Eye (tissue), 1 donor: ENCODE results near the gene WLS.
"Not testable (repeated sequence)": the region's sequence is repeated elsewhere in the genome, so short reads cannot be mapped to it uniquely, and the experiment has no call there.

Experiments used
- DNase-seq: peaks from one replicate; pipeline ENCODE4 v3.0.0-alpha.2; 2015

WLS gene

DNA sequence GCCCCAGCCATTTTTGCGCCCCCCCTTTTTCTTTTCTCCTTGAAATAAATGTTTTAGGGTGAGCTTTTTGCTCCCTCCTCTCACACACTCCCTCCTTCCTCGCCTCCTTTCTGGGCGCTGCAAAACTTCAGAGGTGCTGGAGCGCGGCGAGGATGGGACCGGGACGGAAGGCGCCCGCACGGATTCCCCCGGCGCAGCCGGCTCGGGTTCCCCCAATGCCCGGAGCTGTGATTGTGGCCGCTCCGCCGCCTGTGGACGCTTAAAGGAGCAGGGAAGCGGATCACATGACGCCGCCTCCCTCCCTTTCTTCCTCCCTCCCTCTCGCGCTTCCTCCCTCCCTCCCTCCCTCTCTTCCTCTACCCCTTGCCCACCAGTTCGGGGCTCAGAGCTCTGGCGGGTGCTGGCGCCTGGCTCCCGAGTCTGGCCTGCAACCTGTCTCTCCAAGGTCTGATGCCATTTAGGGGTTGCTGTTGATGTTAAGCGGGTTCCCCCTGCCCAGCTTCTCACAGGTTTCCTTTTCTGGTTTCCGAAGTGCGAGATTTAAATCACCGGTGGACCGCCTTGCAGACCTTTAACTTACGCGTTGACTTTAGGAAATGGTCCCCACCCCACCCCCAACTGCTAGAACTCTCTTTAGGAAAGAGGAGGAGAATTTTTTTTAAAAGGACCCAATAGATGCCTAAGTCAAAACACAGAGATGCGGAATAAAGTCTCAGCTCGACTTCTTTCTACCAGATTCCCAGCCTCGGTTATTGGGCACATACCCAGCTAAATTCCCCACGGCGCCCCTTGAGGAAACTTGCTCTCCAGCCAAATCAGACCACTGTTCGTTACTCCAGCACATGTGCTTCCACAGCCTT is at the start of gene WLS:
TSS of gene WLS (minus strand) at position 235 of the 860 bp plus-strand sequence. CDS start at position 11, 224 bp downstream.
- DNase-seq: peak; percentile 87

DNA sequence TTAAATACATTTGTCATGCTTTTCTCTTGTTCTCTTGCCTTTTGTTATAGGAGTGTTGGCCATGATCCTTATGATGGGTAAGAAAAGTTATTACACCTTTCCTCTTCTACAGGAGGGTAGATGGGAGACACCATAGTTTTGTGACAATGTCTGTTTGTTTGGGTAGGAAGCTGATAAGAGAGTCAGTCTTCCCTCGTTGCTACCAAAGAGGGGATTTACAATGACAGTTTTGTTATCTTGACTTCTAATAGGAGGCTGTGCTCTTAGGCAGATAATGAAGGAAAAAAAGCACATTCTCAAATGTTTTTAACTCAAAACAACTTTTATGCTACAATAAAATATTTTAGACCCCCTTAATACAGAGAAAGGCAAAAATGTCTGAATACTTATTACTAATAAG is 48.0 kb upstream of the WLS start:
- DNase-seq: no peak

DNA sequence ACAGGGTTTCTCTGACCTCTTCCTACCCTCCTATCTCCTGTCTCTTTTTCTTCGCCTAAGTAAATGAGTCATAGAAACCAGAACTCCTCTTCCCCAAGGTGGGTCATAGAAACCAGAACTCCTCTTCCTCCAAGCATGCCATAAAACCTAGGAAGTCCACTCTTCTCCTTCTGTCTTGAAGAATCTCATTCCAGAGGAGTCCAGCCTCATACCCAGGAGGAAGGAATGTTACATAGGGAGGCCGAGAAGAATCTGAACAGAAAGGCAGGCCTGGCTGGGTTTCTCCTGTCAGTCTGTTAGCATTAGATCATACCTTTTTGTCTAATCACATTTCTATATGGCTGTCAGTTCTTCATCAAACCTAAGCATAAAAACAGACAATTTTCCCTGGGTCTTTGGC is 47.5 kb upstream of the WLS start:
- no peak for DNase-seq

DNA sequence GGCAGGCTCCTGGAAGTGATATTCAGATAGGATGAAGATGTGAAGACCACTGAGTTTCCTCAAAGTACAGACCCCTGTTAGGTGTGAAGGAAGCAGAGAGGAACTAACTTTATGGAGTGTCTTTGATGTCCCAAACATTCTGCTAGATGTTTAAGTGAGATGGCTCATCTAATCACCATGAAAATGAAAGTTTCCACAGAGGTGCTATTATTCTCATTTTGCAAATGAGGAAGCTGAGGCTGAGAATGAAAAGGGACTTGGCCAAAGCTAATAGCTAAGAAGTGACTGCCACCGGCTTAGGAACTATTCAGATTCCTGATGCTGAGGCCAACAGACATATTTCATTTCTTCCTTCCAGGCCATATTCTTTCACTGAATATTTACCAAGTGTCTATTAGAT is 45.9 kb upstream of the WLS start:
- DNase-seq: no peak

DNA sequence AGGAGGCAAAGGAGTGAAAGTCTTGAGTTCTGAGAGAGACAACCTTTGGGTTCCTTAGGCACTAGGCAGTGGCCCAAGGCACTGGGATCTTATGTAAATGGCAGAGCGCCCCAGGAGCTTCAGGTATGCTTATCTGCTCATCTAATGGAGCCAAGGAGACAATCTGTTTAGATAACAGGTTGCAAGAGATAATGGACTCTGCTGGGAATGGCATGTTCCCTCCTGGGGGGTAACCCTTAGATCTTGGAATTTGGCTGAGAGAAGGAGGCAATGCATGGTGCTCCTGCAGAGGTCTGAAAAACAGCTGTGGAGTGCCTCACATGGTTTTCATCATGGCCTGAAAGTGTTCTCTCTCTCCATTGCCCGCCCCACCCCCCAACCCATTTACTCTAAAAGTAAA is 44.1 kb upstream of the WLS start:
- no peak for DNase-seq

DNA sequence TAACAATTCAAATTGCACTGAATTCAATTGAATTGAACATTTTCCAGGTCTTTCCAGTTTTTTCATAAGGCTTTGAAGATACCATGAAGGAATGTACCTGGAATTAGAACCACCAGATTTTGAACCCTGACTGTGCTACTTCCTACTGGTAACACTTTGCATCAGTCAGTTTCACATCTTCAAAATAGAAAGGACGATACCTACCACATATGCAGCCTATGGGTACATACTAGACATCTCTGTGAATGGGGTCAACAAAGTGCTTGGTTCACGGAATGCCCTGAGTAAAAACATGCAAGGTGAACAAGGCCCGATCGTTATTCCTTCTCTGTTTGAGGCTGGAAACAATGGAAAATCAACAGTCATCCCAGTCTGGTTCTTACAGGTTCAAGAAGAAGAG is 41.2 kb upstream of the WLS start:
- DNase-seq: no peak

DNA sequence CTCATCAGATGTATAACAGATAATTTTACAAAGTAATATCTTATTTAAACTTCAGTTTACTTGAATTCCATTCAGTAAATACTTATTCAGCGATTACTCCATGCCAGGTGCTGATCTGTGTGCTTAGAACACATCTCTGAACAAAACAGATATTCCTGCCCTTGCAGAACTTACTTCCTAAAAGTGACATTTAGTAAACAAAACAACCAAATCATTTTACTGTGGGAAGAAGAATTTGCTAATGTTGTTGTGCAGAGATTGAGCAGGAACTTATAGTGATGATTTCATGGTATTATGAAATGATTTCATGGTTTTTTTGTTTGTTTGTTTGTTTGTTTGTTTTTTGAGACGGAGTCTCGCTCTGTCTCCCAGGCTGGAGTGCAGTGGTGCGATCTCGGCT is 39.3 kb upstream of the WLS start:
- DNase-seq: no peak

DNA sequence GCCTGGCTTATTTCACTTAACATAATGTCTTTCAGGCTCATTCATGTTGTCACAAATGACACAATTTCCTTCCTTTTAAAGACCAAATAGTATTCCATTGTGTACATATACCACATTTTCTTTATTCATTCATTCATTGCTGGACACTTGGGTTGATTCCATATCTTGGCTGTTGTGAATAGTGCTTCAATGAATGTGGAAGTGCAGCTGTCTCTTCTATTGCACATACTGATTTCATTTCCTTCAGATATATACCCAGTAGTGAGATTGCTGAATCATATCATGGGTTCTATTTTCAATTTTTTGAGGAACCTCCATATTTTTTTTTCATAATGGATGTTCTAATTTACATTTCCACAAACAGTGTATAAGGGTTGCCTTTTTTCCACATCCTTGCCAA is 38.6 kb upstream of the WLS start:
- no peak for DNase-seq

DNA sequence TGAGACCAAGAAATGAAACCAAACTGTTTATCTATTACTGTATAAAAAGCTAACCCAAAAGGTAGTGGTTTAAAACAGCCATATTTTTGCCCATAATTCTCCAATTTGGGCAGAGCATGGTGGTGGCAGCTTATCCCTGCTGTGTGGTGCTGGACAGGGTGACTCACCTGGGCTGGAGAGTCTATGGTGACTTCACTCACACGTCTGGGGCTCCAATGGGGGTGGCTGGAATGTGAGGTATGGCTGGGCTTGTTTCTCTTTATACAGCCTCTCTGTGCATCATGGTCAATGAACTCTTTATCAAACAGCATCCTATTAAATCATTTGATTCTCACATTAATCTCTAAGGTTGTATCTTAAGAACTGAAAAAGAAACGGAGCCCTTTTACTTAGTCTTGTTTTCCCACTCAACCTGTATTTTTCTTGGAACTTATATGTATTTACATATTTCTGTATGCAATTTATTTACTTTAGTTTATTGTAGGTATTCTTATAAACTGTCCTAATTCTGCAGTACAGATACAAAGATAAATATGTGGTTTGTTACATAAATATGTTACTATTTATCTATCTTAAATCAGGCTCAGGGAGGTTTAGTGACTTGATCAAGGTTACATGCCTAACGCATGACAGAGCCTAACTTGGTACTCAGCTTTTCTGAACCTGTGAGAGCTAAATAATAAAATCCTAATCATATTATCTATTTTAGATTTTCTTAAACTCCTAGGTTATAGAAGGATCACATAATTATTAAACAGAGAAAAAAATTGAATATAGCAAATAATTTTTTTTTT is 37.5 kb upstream of the WLS start:
- no peak for DNase-seq

DNA sequence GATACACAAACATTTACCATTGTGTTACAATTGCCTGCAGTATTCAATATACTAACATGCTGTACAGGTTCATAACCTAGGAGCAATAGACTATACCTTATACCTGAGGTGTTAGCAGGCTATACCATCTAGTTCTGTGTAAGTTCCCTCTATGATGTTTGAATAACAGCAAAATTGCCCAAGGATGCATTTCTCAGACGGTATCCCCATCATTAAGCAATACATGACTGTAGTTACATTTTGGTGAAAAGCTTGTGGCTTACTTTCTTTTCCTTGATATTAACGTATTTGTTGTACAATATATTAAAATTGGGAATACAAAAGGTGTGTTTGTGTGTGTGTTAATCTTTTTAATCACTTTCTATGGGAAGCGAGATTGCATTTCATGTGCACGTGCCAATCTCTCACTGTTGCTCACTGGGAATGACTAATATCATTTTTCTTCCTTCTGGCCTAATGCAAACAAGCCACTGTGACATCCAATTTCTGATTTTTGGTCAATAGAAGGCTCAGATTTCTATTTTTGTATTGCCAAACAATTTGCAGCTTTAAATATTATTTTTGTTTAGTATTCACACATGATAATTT is 36.7 kb upstream of the WLS start:
- no peak for DNase-seq

DNA sequence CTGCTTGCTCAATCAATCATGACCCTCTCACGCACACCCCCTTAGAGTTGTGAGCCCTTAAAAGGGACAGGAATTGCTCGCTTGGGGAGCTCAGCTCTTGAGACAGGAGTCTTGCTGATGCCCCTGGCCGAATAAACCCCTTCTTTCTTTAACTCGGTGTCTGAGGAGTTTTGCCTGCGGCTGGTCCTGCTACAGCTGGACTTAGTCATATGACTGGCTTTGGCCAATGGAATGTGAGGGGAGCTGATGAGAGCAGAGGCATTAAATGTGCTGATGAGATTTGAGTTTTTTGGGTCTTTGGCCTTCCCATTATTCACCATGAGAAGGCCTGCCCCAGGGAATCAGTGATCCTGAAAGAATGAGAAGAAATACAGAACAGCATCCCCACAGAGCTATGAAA is 24.5 kb upstream of the WLS start:
- not testable (repeated sequence) for DNase-seq

DNA sequence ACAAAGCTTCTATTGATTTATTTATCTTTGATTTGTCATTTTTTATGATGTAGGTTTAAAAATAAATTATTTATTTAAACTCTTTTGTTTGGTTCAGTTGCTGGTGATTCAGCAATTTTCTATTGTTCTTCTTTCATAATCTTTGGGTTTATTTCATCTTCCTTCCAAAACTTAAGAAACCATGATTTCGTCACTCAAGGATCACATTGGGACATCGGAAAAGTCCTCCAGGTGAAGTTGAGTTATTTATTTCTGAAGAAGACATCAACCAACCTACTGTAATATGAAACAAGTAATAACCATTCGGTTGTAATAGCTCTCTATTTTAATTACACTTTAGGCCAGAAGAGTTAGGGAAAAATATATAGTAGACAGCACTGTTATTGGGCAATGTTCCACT is 23.0 kb upstream of the WLS start:
- no peak for DNase-seq

DNA sequence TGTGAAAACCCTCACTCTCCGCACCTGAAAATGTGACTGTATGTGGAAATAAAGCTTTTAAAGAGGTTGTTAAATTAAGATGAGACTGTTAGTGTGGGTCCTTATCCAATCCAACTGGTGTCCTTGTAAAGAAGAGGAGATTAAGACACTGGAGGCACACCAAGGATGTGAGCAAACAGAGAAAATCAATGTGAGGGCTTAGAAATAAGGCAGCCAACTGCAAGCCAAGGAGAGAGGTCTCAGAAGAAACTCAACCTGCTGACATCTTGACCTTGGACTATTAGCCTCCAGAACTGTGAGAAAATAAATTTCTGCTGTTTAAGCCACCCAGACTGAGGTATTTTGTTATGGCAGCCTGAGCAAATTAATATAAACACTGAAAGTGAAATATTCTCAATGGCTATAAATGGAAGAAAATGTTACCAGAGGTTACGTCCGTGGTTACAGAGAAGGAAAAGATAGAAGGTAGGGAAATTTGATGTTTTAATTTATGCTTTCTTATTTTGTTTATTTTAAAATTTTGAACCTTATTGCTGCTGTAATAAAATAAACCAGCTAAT is 22.4 kb upstream of the WLS start:
- no peak for DNase-seq

DNA sequence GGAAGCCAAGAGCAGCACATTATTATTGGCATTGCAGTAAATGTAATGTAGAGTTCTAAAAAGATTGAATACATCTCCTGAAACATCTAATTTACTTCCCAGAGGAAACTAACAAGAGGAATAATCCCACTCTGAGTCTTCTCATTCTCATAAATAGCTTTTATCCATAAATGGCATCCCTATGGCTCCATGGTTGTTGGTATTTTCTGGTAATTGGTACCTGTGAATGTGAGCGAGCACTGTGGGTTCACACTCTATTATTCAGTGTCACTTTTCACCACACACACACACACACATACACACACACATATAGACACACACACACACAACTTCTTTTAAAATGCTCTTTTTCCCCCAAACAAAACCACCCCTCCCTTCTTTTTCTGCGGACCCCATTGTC is 4.7 kb upstream of the WLS start:
- DNase-seq: no peak

DNA sequence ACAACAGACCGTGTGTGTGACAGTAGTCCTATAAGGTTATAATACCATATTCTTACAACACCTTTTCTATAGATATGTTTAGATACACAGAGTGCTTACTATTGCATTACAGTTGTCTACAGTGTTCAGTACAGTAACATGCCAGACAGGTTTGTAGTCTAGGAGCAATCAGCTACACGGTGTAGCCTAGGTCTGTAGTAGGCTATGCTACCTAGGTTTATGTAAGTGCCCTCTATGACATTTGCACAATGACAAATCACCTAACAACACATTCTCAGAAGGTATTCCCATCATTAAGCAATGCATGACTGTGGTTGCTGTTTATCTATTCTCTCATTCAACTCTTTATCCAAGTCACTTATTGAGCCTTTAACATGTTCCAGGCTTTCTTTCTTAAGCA is 1.8 kb upstream of the WLS start:
- DNase-seq: no peak

DNA sequence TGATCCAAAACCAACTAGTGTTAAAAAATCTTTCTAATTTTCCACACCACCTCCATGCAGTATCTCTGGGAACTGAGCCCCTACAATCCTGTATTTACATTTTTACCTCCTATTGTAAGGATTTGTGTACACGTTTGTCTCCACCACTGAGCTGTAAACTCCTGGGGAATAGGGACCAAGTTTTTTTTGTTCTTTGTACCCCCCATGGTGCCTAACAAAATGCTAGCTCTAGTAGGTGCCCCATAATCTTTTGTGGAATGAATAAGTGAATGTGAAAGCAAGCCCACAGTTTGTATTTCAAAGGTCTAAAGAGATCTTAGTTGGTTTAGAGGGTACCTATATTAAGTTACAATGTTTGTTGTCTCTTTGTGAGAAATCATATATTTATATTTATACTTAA is 879 bp upstream of the WLS start:
- no peak for DNase-seq

DNA sequence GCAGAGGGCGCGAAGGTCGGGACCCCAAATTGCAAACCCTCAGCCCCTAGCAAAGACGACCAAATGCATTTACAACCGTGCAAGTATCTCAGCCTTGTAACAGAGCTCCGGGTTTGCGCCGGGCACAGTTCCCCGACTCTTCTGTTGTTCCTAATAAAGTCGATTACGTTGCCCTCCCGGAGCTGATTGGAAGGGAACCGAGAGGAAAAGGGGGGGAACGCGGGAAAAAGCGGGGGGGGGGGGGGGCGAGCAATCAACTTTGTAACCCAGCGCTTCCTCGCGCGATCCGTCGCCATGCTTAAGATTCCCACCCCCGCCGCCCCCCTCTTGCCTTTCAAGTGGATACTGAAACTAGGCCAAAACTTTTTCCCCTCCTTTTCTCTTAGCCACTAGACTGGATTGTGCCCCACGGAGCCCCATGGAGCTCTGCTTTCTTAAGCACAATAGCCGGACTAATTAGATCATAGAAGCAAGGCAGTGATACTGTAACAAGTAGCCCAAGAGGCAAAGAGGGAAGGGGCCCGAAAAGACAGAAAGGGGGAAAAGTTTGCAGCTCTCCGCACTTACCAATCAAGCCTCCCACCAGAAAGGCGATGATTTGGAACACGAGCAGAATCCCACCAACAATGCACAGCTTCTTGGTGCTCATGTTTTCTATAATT is 565 bp downstream of the WLS start:
- DNase-seq: peak; percentile 91

DNA sequence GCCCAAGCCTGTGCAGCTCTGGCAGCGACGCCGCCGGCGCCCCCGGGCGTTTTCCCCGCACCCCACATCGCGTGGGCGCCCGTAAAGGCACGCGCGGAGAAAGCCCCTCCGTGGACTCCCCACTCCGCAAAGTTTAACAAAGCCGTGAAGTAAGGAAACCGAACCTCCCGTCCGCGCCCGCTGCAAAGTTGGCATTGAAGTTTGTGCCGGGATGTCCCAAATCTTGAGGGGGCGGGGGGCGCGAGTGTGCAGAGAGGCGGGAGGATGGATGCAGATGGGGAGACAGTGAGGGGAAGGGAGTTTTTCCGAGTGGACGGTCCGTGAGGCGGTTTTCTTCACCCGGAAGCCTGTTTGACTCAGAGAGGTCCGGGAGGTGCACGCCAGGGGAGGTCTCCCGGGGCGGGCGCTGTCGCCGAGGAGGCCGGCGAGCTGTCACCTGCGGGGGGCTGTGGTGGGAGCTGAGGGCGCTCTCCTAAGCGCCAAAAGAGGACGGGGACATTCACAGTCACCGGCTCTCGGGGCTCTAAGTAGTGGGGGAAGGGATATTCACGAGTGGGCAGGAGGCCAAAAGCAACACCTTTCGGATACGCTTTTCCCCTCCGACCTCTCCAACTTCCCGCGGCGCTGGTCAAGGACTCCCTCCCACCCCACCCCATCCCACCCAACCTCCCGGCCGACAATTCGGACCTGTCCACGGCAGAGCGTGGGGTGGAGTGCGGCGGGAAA is 1.3 kb downstream of the WLS start:
- peak; percentile 54 for DNase-seq

DNA sequence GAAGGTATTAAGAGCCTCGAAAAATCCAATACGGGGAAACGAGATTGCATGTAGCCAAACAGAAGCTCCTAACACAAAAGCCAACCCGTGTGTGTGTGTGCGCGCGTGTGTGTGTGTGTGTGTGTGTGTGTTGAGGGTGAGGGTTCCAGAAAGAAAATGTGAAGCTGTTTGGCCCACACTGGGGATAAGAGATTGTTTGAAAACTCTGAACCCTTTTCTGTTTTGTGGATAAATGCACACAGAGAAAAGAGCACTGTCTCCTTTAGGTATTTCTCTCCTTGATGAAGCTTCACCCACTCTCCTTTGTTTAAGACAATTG is 1.9 kb downstream of the WLS start:
- DNase-seq: peak; percentile 67

DNA sequence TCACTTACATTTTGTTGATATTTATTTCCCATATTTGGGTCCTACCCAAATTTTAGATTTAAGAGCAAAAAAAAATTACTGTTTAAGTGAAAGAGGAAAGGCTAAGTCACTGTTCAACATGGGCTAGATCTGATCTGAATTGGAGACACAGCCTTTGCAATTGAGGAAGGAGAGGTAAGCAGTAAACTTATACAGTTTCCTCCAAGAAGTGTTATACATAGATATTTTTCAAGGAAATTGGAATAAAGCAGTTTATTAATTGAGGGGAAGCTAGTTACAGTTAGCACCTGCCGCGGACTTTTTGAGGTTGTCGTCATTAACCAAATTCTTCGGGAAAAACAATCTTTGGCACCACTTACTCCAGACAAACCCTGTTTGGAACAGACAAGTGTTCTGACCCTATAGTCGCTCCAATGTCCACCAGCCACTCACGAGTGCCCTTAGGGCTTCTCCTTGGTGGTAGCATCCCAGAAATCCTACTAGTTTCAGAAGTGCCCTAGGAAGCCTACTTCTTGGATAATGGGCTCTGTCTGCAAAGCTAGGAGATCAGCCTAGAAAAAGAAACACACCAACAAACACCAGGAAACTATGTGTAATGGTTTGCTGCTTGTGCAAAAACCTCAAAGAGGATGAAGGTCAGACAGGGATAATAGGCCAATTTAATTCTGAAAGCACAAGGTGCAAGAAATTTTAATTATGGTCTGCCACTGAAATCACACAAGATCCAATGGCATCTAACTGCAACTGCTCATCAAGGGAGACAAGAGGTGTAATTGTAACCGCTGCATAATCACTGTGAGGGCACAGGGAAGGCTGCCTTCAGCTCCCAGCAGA is 2.5 kb downstream of the WLS start:
- DNase-seq: no peak

DNA sequence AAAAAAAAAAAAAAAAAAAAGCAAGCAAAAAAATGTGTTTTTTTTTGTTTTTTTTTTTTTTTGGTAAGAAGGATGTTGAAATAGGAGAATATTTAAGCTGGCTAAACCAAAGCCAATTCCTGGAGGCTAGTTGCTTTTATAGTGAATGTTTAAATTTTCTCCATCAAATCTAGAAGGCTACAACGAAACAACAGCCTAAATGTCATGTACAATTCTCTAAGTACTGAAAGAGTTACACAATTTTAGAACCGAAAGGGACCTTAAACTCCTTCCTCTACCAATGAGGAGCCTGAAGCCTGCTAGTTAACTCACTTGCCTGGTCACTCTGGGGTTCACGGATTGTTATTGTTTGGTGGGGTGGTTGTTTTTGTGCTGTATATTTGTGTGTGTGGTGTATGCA is 3.5 kb downstream of the WLS start:
- DNase-seq: no peak

DNA sequence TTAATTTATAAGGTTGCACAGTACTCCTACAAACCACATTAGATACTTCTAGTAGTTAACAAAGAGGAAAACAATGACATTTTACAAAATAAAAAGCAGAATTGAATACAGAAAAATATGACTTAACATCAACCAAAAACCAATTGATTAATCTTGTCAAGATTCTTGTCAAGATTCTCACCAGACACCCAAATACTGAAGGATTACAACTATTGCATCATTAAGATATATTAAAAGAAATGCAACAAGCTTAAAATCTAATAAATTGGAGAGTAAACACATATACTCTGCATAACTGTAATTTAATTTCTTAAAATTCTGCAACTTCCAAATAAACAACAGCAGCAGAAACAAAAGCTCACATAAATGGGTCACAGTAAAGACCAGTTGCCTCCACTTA is 4.7 kb downstream of the WLS start:
- DNase-seq: no peak
